ENCODE results near the gene MED31.
"Not testable (repeated sequence)": the region's sequence is repeated elsewhere in the genome, so short reads cannot be mapped to it uniquely, and the experiment has no call there.

Gene MED31

GRCh38 chr17:6676802-6677157 lies 25.4 kb upstream of the MED31 start:
- DNase-seq = no peak

- no peak for DNase-seq
Measured at GRCh38 chr17:6675201-6675825, 23.9 kb upstream of the MED31 start.

- no peak for DNase-seq
Measured at GRCh38 chr17:6674586-6674985, 23.2 kb upstream of the MED31 start.

GRCh38 chr17:6671431-6671830 lies 20.0 kb upstream of the MED31 start:
- DNase-seq = no peak

GRCh38 chr17:6670999-6671398 lies 19.6 kb upstream of the MED31 start:
- no peak for DNase-seq

GRCh38 chr17:6670571-6670970 lies 19.2 kb upstream of the MED31 start:
- DNase-seq = no peak

- DNase-seq = no peak
Measured at GRCh38 chr17:6669479-6670212, 18.2 kb upstream of the MED31 start.

GRCh38 chr17:6668727-6669425 lies 17.5 kb upstream of the MED31 start:
- DNase-seq = no peak

- no peak for DNase-seq
Measured at GRCh38 chr17:6668219-6668618, 16.8 kb upstream of the MED31 start.

GRCh38 chr17:6667516-6667915 lies 16.1 kb upstream of the MED31 start:
- no peak for DNase-seq

- DNase-seq = no peak
Measured at GRCh38 chr17:6666557-6666956, 15.2 kb upstream of the MED31 start.

GRCh38 chr17:6666077-6666521 lies 14.7 kb upstream of the MED31 start:
- peak in 3 of 6 experiments; percentile 5 to 24 (median 24) for DNase-seq

GRCh38 chr17:6663200-6663599 lies 11.8 kb upstream of the MED31 start:
- DNase-seq = not testable (repeated sequence)

GRCh38 chr17:6661464-6661848 lies 10.1 kb upstream of the MED31 start:
- DNase-seq = no peak

- DNase-seq = no peak
Measured at GRCh38 chr17:6660805-6661463, 9.5 kb upstream of the MED31 start.

GRCh38 chr17:6660101-6660500 lies 8.7 kb upstream of the MED31 start:
- DNase-seq = no peak

- DNase-seq = not testable (repeated sequence)
Measured at GRCh38 chr17:6658411-6658810, 7.0 kb upstream of the MED31 start.

- DNase-seq = no peak
Measured at GRCh38 chr17:6657633-6658287, 6.4 kb upstream of the MED31 start.

- DNase-seq = peak; percentile 34 to 77 (median 52)
Measured at GRCh38 chr17:6656797-6657632, 5.6 kb upstream of the MED31 start.

- not testable (repeated sequence) for DNase-seq
Measured at GRCh38 chr17:6655732-6656361, 4.4 kb upstream of the MED31 start.

Measured in stimulated activated naive CD4-positive, alpha-beta T cell (primary cell).